Upper lobe of left lung (tissue), 4 donors: ENCODE data around the gene PPP1R3C.
A peak's percentile ranks its signal among the peaks of the same experiment; 100 is the strongest.

Experiments
- POLR2A ChIP-seq, 4 donors: fragments of 450-650 bp; IDR thresholded peaks; one replicate each; pipeline ENCODE4 v1.5.1; 2016 to 2017; ENCODE audit warnings: antibody characterized with exemption in 4 of 4, mild to moderate bottlenecking in 2 of 4
- POLR2AphosphoS5 ChIP-seq, 2 donors: sonication (generic); formaldehyde crosslinking; IDR thresholded peaks; one replicate each; pipeline ENCODE4 v1.5.1; 2017; ENCODE audit warnings: antibody characterized with exemption in 2 of 2
- TF ChIP-seq, protein P1 (sequence below), 6 experiments: fragments of 450-650 bp in 4 of 6; fragments of 200-600 bp in 2 of 6; sonication (generic) in 2 of 6; IDR thresholded peaks; one replicate each; pipeline ENCODE4 v1.5.1; 2016 to 2019; ENCODE audit warnings: antibody characterized with exemption in 6 of 6

DNA sequence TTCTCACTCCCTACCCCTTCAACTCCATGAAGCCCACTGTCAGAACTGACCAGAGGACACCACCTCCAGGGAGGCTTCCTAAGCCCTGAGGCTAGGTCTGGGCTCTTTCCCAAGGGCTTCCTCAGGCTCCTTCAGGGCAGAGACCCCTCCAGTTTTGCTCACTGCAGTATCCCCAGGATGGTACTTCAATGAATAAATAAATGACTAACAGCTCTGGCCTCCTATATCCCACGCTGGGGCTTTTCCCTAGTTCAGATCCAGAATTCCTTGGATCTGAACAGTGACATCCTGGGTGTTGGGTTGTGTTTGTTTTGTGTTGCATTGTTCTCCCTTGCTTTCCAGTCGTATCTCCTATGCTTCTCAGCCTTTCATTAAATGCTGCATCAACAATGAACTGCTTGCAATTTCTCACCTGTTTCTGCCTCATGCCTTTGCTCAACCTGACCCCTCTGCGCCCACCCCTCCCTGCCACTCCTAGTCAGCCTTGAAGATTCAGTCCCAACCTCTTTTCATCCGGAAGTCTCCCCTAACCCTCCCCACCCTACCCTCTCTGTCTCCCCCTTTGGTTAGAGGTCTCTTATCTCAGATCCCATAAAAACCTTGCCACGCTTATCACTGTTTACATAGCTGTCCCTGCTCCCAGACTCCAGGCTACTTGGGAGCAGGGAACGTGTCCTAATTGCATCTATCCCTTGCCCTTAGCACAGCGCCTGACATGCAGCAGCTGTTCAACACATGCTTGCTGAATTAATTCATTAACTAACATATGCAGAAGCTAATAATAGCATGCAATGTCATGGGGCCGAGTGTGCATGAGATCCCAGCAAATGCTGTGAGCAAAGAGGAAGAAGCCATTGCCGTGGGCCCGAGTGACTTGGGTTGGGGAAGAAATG is 41.7 kb downstream of the PPP1R3C start:
- TF ChIP-seq, protein P1, sequence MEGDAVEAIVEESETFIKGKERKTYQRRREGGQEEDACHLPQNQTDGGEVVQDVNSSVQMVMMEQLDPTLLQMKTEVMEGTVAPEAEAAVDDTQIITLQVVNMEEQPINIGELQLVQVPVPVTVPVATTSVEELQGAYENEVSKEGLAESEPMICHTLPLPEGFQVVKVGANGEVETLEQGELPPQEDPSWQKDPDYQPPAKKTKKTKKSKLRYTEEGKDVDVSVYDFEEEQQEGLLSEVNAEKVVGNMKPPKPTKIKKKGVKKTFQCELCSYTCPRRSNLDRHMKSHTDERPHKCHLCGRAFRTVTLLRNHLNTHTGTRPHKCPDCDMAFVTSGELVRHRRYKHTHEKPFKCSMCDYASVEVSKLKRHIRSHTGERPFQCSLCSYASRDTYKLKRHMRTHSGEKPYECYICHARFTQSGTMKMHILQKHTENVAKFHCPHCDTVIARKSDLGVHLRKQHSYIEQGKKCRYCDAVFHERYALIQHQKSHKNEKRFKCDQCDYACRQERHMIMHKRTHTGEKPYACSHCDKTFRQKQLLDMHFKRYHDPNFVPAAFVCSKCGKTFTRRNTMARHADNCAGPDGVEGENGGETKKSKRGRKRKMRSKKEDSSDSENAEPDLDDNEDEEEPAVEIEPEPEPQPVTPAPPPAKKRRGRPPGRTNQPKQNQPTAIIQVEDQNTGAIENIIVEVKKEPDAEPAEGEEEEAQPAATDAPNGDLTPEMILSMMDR (IDR thresholded peaks at IDR 0.05), result no peak
- TF ChIP-seq POLR2A (IDR thresholded peaks at IDR 0.05) (no peak), POLR2AphosphoS5 (IDR thresholded peaks at IDR 0.05) (peak in 1 of 2 donors; percentile 34)
